Hepatocyte (in vitro differentiated cells): ENCODE data around the gene TMPRSS11B. TPM values are rescaled to one million over a fixed set of nuclear protein-coding genes. Genes with fewer than 3 reads are reported as not detected.

Experiments
- DNase-seq: peaks from one replicate; pipeline ENCODE4 v3.0.0-alpha.2; 2016; ENCODE audit warnings: low spot score
- H2AFZ ChIP-seq: fragments of 200-600 bp; sonication (generic); 2 replicates; pipeline ENCODE4 v1.6.0; 2016; ENCODE audit warnings: antibody characterized with exemption, mild to moderate bottlenecking
- H3K27ac ChIP-seq: fragments of 200-600 bp; sonication (generic); 2 replicates; pipeline ENCODE4 v1.5.1; 2016; ENCODE audit warnings: mild to moderate bottlenecking
- H3K27me3 ChIP-seq: fragments of 200-600 bp; sonication (generic); 2 replicates; pipeline ENCODE4 v1.6.1; 2016
- H3K36me3 ChIP-seq: fragments of 200-600 bp; sonication (generic); replicated peaks from 2 replicates; pipeline ENCODE4 v1.5.1; 2016; ENCODE audit warnings: low read depth; ENCODE audit not compliant: insufficient read depth
- H3K4me1 ChIP-seq: fragments of 200-600 bp; sonication (generic); 2 replicates; pipeline ENCODE4 v1.5.1; 2016; ENCODE audit warnings: mild to moderate bottlenecking, moderate library complexity; ENCODE audit not compliant: insufficient read depth
- H3K4me2 ChIP-seq: fragments of 200-600 bp; sonication (generic); 2 replicates; pipeline ENCODE4 v1.6.0; 2016
- H3K4me3 ChIP-seq: fragments of 200-600 bp; sonication (generic); 2 replicates; pipeline ENCODE4 v1.5.1; 2016; ENCODE audit warnings: mild to moderate bottlenecking
- H3K79me2 ChIP-seq: fragments of 200-600 bp; sonication (generic); 2 replicates; pipeline ENCODE4 v1.6.0; 2017; ENCODE audit warnings: mild to moderate bottlenecking
- H3K9me2 ChIP-seq: fragments of 200-600 bp; sonication (generic); replicated peaks from 2 replicates; pipeline ENCODE4 v1.6.0; 2017; ENCODE audit warnings: mild to moderate bottlenecking; ENCODE audit not compliant: insufficient read depth
- H3K9me3 ChIP-seq: fragments of 200-600 bp; sonication (generic); 2 replicates; pipeline ENCODE4 v1.5.1; 2016; ENCODE audit warnings: low read depth, mild to moderate bottlenecking
- H4K20me1 ChIP-seq: fragments of 200-600 bp; sonication (generic); 2 replicates; pipeline ENCODE4 v1.6.0; 2016; ENCODE audit warnings: mild to moderate bottlenecking; ENCODE audit not compliant: insufficient read depth, poor library complexity, severe bottlenecking
- EZH2 ChIP-seq: fragments of 200-600 bp; sonication (generic); IDR thresholded peaks from 2 replicates; pipeline ENCODE4 v1.6.1; 2016; ENCODE audit warnings: antibody characterized with exemption, mild to moderate bottlenecking, borderline replicate concordance
- EZH2phosphoT487 ChIP-seq: fragments of 200-600 bp; sonication (generic); IDR thresholded peaks from one replicate; pipeline ENCODE4 v1.6.1; 2018; ENCODE audit warnings: antibody characterized with exemption, mild to moderate bottlenecking, low read depth, moderate library complexity; ENCODE audit not compliant: unreplicated experiment, severe bottlenecking
- WGBS: methylation state at CpG from one replicate; pipeline ENCODE4 v1.1.6; 2016; ENCODE audit warnings: low lambda C conversion rate; ENCODE audit errors: missing lambda C conversion rate; 5-methylcytosine and 5-hydroxymethylcytosine counted together
- polyA plus RNA-seq: library from polyadenylated mRNA; unstranded; fragments of >200 nt; fragmentation: Nextera tagmentation; extraction: Ambion mirVana; gene quantifications from 2 replicates; pipeline ENCODE4 v1.2.1, GENCODE V29; 2016
- total RNA-seq: library from RNA; depleted of rRNA; stranded (reverse); fragments of >200 nt; gene quantifications from 2 replicates; pipeline ENCODE4 v1.2.3, GENCODE V29; 2014
- TF ChIP-seq, protein P1 (sequence below): fragments of 200-600 bp; sonication (generic); IDR thresholded peaks from 2 replicates; pipeline ENCODE4 v1.5.1; 2016; ENCODE audit warnings: antibody characterized with exemption, mild to moderate bottlenecking; ENCODE audit not compliant: poor library complexity

Gene TMPRSS11B
- total and polyA plus RNA-seq, 2 experiments from 2014 or later, result 0.17 TPM; not detected in 1

DNA sequence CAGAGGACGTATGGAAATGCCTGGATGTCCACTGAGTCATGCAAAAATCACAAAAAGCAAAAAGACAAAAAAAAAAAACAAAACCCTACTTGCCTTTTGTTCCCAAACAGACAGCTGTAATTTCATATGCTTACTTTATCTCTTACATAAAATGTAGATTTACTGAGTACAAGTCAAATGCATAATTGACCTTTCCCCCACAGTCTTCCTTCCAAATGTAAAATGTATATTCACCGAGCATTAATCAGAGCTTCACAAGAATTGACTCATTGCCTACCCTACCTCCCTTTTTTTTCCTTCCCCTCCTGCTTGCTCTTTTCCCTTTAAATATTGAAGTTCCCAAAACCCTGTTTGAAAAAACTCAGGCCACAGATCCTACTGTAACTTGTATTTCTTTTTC, 32.5 kb upstream of the TMPRSS11B start:
- no peaks in the 10 kb centered on the region for H4K20me1 ChIP-seq
- H3K4me1 ChIP-seq, result peaks cover 8% of the 10 kb centered on the region
- TF ChIP-seq EZH2, result no peak
- TF ChIP-seq, protein P1, sequence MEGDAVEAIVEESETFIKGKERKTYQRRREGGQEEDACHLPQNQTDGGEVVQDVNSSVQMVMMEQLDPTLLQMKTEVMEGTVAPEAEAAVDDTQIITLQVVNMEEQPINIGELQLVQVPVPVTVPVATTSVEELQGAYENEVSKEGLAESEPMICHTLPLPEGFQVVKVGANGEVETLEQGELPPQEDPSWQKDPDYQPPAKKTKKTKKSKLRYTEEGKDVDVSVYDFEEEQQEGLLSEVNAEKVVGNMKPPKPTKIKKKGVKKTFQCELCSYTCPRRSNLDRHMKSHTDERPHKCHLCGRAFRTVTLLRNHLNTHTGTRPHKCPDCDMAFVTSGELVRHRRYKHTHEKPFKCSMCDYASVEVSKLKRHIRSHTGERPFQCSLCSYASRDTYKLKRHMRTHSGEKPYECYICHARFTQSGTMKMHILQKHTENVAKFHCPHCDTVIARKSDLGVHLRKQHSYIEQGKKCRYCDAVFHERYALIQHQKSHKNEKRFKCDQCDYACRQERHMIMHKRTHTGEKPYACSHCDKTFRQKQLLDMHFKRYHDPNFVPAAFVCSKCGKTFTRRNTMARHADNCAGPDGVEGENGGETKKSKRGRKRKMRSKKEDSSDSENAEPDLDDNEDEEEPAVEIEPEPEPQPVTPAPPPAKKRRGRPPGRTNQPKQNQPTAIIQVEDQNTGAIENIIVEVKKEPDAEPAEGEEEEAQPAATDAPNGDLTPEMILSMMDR, result no peak
- no peak for TF ChIP-seq EZH2phosphoT487
- no peak overlapping the region for H2AFZ ChIP-seq
- H3K27me3 ChIP-seq, result no peaks in the 10 kb centered on the region
- no peaks in the 10 kb centered on the region for H3K79me2 ChIP-seq
- no peaks in the 10 kb centered on the region for H3K9me3 ChIP-seq
- no peaks in the 10 kb centered on the region for H3K36me3 ChIP-seq
- H3K4me3 ChIP-seq, result no peak overlapping the region
- DNase-seq, result no peak
- H3K27ac ChIP-seq, result no peak overlapping the region
- no peaks in the 10 kb centered on the region for H3K9me2 ChIP-seq
- no peak overlapping the region for H3K4me2 ChIP-seq
- WGBS, result 81% methylated on average over 2 of the region's 2 CpGs

DNA sequence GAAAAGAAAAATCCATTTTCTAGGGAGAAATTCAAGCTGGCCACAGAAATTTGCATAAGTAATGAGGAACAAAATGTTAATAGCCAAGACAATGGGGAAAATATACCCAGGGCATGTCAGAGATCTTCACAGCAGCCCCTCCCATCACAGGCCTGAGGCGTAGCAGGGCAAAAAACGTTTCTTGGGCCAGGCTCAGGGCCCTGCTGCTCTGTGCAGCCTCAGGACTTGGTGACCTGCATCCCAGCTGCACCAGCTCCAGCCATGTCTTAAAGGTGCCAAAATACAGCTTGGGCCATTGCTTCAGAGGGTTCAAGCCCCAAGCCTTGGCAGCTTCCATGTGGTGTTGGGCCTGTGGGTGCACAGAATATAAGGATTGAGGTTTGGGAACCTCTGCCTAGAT, 32.1 kb upstream of the TMPRSS11B start:
- Histone ChIP-seq H3K9me2 (no peaks in the 10 kb centered on the region), H2AFZ (no peak overlapping the region), H3K36me3 (no peaks in the 10 kb centered on the region), H3K4me2 (no peak overlapping the region), H3K4me1 (peaks cover 4% of the 10 kb centered on the region), H4K20me1 (no peaks in the 10 kb centered on the region), H3K27me3 (no peaks in the 10 kb centered on the region), H3K27ac (no peak overlapping the region), H3K9me3 (no peaks in the 10 kb centered on the region), H3K4me3 (no peak overlapping the region), H3K79me2 (no peaks in the 10 kb centered on the region)
- no peak for DNase-seq
- 64% methylated on average over 2 of the region's 2 CpGs for WGBS
- TF ChIP-seq EZH2 (no peak), EZH2phosphoT487 (no peak)
- TF ChIP-seq, protein P1, result no peak

- Histone ChIP-seq H3K4me3 (no peak overlapping the region), H3K9me3 (no peaks in the 10 kb centered on the region), H4K20me1 (no peaks in the 10 kb centered on the region), H3K27ac (peak overlapping the region; percentile 1), H3K4me2 (peak overlapping the region; percentile 67), H3K9me2 (no peaks in the 10 kb centered on the region), H3K79me2 (no peaks in the 10 kb centered on the region), H2AFZ (no peak overlapping the region), H3K36me3 (no peaks in the 10 kb centered on the region), H3K27me3 (no peaks in the 10 kb centered on the region), H3K4me1 (no peaks in the 10 kb centered on the region)
- 66% methylated on average over 2 of the region's 2 CpGs for whole genome bisulfite sequencing
- TF ChIP-seq EZH2 (no peak), EZH2phosphoT487 (no peak)
- TF ChIP-seq, protein P1, result no peak
- DNase-seq, result no peak
Measured at GRCh38 chr4:68272860-68273259, 27.4 kb upstream of the TMPRSS11B start.

DNA sequence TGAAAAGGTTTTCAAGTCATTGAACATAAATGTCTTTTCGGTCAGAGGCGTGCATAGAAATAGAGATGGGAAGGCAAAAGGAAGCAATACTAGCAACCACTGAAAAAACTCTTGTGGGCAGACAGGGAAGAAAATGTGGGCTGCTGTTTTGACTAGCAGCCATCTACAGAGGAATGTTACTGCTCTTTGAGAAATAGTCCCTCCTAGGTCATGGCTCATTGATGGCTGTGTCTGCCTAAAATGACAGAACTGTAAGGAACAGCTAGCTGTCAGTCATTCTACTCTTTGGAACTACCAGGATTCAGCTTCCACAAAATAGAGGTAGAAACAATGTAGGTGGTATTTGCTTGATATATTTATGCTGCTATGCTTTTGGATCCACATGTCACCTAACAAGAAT, 26.9 kb upstream of the TMPRSS11B start:
- TF ChIP-seq EZH2, result no peak
- TF ChIP-seq, protein P1, result no peak
- no peak for TF ChIP-seq EZH2phosphoT487
- no peaks in the 10 kb centered on the region for H4K20me1 ChIP-seq
- no peaks in the 10 kb centered on the region for H3K27me3 ChIP-seq
- H2AFZ ChIP-seq, result peak overlapping the region; percentile 24
- peak overlapping the region; percentile 67 for H3K4me2 ChIP-seq
- peaks cover 3% of the 10 kb centered on the region for H3K4me1 ChIP-seq
- no peaks in the 10 kb centered on the region for H3K9me3 ChIP-seq
- DNase-seq, result no peak
- peak overlapping the region; percentile 1 for H3K27ac ChIP-seq
- WGBS, result 33% methylated on average over 2 of the region's 2 CpGs
- no peak overlapping the region for H3K4me3 ChIP-seq
- no peaks in the 10 kb centered on the region for H3K9me2 ChIP-seq
- H3K36me3 ChIP-seq, result no peaks in the 10 kb centered on the region
- no peaks in the 10 kb centered on the region for H3K79me2 ChIP-seq
